Ascending aorta (tissue), 2 donors: Measurements from ENCODE around the gene MAP1A. TPM values are rescaled to one million over a fixed set of nuclear protein-coding genes. Genes with fewer than 3 reads are reported as not detected.

Experiments used
- DNase-seq, 2 donors: peaks; one replicate each; pipeline ENCODE4 v3.0.0-alpha.2; 2019; ENCODE audit warnings: low spot score in 2 of 2
- H3K27ac ChIP-seq, 2 donors: fragments of 200-600 bp; sonication (generic); one replicate each; pipeline ENCODE4 v1.5.1; 2016 to 2017; ENCODE audit warnings: mild to moderate bottlenecking in 1 of 2
- H3K27me3 ChIP-seq: fragments of 200-600 bp; sonication (generic); one replicate; pipeline ENCODE4 v1.5.1; 2017
- H3K36me3 ChIP-seq, 2 donors: fragments of 200-600 bp; sonication (generic); one replicate each; pipeline ENCODE4 v1.5.1; 2016
- H3K4me1 ChIP-seq, 2 donors: fragments of 200-600 bp; sonication (generic); one replicate each; pipeline ENCODE4 v1.5.1; 2016 to 2017; ENCODE audit warnings: mild to moderate bottlenecking in 1 of 2
- H3K4me3 ChIP-seq, 2 donors: fragments of 200-600 bp; sonication (generic); one replicate each; pipeline ENCODE4 v1.5.1; 2016 to 2017; ENCODE audit warnings: mild to moderate bottlenecking in 1 of 2
- H3K9me3 ChIP-seq, 2 donors: fragments of 200-600 bp; sonication (generic); one replicate each; pipeline ENCODE4 v1.5.1; 2016
- intact Hi-C: fragments of 100-400 bp; cut with DNase I; formaldehyde crosslinking; loops from one replicate; pipeline ENCODE4 v1.15.1; 2023
- total RNA-seq: library from RNA; depleted of rRNA; stranded (reverse); fragments of >200 nt; gene quantifications from one replicate; pipeline ENCODE4 v1.1.0, GENCODE V29; 2016
- TF ChIP-seq, protein P1 (sequence below), 3 experiments: fragments of 200-600 bp in 2 of 3; fragments of 450-650 bp in 1 of 3; sonication (generic) in 2 of 3; IDR thresholded peaks; one replicate each; pipeline ENCODE4 v1.5.1; 2016 to 2019; ENCODE audit warnings: antibody characterized with exemption in 3 of 3, mild to moderate bottlenecking in 1 of 3, moderate library complexity in 1 of 3

MAP1A gene
- total RNA-seq, 1 donor from 2014 or later: 19.9 TPM

DNA sequence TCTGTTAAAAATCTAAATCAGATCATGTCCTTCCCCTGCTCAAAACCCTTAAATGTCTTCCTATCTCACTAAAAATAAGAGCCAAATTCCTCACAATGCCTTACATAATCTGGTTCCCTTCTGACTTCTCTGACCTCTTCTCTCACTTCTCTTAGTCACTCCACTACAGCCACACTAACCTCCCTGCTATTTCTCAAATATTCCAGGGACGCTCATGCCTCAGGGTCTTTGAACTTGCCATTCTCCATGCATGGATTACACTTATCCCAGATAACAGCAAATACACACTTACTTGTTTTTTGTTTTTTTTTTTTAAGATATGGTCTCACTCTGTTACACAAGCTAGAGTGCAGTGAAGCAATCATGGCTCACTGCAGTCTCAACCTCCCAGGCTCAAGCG, 33.0 kb upstream of the MAP1A start:
- no peak overlapping the region for H3K27ac ChIP-seq
- H3K36me3 ChIP-seq: peaks cover 23 to 36% of the 10 kb centered on the region in 2 donors

DNA sequence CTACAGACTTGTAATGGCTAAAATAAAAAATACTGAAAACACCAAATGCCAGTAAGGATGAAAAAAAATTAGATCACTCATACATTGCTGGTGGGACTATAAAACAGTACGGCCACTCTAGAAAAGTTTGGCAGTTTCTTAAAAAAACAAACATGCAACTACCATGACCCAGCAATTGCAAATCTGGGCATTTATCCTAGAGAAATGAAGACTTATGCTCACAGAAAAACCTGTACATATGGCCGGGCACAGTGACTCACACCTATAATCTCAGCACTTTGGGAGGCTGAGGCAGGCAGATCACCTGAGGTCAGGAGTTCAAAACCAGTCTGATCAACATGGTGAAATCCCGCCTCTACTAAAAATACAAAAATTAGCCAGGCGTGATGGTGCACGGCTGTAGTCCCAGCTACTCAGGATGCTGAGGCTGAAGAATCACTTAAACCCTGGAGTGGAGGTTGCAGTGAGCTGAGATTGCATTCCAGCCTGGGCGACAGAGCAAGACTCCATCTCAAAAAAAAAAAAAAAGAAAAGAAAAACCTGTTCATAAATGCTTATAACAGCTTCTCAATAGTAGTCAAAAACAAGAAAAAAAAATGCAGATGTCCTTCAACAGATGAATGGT, 30.0 kb upstream of the MAP1A start:
- intact Hi-C loops: no loop called here
- DNase-seq: no peak
- H3K27ac ChIP-seq: no peak overlapping the region
- H3K36me3 ChIP-seq: peaks cover 8 to 25% of the 10 kb centered on the region in 2 donors
- peaks cover 0 to 14% of the 10 kb centered on the region in 2 donors for H3K4me1 ChIP-seq
- no peaks in the 10 kb centered on the region for H3K9me3 ChIP-seq
- H3K27me3 ChIP-seq: no peaks in the 10 kb centered on the region
- TF ChIP-seq, protein P1, sequence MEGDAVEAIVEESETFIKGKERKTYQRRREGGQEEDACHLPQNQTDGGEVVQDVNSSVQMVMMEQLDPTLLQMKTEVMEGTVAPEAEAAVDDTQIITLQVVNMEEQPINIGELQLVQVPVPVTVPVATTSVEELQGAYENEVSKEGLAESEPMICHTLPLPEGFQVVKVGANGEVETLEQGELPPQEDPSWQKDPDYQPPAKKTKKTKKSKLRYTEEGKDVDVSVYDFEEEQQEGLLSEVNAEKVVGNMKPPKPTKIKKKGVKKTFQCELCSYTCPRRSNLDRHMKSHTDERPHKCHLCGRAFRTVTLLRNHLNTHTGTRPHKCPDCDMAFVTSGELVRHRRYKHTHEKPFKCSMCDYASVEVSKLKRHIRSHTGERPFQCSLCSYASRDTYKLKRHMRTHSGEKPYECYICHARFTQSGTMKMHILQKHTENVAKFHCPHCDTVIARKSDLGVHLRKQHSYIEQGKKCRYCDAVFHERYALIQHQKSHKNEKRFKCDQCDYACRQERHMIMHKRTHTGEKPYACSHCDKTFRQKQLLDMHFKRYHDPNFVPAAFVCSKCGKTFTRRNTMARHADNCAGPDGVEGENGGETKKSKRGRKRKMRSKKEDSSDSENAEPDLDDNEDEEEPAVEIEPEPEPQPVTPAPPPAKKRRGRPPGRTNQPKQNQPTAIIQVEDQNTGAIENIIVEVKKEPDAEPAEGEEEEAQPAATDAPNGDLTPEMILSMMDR (IDR thresholded peaks at IDR 0.05): no peak
- H3K4me3 ChIP-seq: no peak overlapping the region

More for the DNA sequence above, 33.0 kb upstream of the MAP1A start:
- no peak for DNase-seq
- TF ChIP-seq, protein P1 (IDR thresholded peaks at IDR 0.05): no peak
- Histone ChIP-seq H3K27me3 (no peaks in the 10 kb centered on the region), H3K9me3 (no peaks in the 10 kb centered on the region), H3K4me1 (peaks cover 0 to 3% of the 10 kb centered on the region in 2 donors), H3K4me3 (no peak overlapping the region)
- intact Hi-C loops: loop anchor here (5.0 kb wide), 1 partner anchor 33 kb away; the partner anchor contains the start of gene MAP1A

DNA sequence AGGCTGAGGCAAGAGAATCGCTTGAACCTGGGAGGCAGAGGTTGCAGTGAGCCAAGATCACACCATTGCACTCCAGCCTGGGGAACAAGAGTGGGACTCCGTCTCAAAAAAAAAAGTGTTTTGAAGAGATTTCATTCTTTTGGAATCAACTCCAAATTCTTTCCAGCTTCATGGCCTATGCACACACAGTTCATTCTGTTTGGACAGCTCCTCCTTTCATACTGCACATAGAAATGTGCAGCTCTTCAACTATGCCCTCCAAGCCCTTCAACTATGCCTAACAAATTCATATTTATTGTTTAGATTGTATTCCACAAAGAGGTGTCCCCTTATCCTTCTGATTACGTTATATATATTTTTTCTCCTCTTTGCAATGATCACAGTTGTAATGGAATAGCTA, 28.6 kb upstream of the MAP1A start:
- peaks cover 0 to 17% of the 10 kb centered on the region in 2 donors for H3K4me1 ChIP-seq
- no peak overlapping the region for H3K4me3 ChIP-seq
- TF ChIP-seq, protein P1 (IDR thresholded peaks at IDR 0.05): no peak
- no peak overlapping the region for H3K27ac ChIP-seq
- DNase-seq: no peak
- no peaks in the 10 kb centered on the region for H3K27me3 ChIP-seq
- intact Hi-C loops: no loop called here
- H3K9me3 ChIP-seq: no peaks in the 10 kb centered on the region
- peaks cover 3 to 21% of the 10 kb centered on the region in 2 donors for H3K36me3 ChIP-seq

DNA sequence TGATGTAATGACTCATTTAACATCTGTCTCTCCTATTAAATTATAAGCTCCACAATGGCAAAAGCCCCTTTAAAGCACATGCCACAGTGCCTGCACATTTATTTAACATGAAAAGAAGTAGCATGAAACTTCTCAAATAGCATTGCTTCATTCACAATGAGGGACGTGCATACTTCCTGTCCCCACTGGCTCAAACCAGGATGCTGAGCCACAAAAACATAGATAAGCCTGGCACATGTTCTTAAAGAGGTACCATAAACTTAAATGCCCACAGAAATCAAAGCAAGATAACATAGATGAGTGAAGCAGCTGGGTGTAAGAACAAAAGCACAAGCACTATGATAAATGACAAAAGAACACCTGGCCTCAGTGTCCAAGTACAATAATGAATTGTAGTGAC, 28.2 kb upstream of the MAP1A start:
- Histone ChIP-seq H3K4me3 (no peak overlapping the region), H3K9me3 (no peaks in the 10 kb centered on the region), H3K27ac (no peak overlapping the region), H3K4me1 (peaks cover 0 to 17% of the 10 kb centered on the region in 2 donors), H3K27me3 (no peaks in the 10 kb centered on the region), H3K36me3 (peaks cover 3 to 21% of the 10 kb centered on the region in 2 donors)
- DNase-seq: no peak
- intact Hi-C loops: no loop called here
- TF ChIP-seq, protein P1 (IDR thresholded peaks at IDR 0.05): no peak

DNA sequence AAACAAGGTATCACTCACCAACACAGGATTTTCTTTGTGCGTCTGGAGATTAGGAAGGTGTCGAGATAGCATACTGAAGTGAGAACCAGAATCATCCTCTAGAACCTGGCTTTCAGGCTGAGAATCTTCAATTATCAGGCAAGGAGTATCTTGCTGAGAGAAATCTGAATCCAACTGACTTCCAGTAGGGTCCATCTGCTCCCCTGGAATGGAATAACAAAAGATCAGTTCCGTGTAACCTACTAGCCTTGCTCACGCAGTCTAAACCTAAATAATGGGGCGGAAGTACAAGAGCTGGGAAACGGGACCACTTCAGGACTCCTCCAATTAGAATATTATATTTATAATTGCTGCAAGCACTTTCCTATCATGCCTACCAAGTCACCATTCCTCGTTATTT, 25.1 kb upstream of the MAP1A start:
- intact Hi-C loops: loop anchor here (2.0 kb wide), 1 partner anchor 27 kb away; no protein-coding TSS in a partner anchor
- H3K4me1 ChIP-seq: peaks cover 0 to 17% of the 10 kb centered on the region in 2 donors

More for the DNA sequence above, 25.1 kb upstream of the MAP1A start:
- peak overlapping the region; percentile 73 to 85 for H3K27ac ChIP-seq
- no peaks in the 10 kb centered on the region for H3K9me3 ChIP-seq
- H3K27me3 ChIP-seq: no peaks in the 10 kb centered on the region
- H3K4me3 ChIP-seq: peak overlapping the region; percentile 76 to 92
- TF ChIP-seq, protein P1 (IDR thresholded peaks at IDR 0.05): no peak
- H3K36me3 ChIP-seq: peaks cover 3 to 8% of the 10 kb centered on the region in 2 donors
- no peak for DNase-seq
